Glomerular endothelial cell (primary cell): ENCODE measurements around the gene TK2. TPM values are rescaled to one million over a fixed set of nuclear protein-coding genes. Genes with fewer than 3 reads are reported as not detected.
"Not testable (repeated sequence)": the region's sequence is repeated elsewhere in the genome, so short reads cannot be mapped to it uniquely, and the experiment has no call there.

Experiments used
- DNase-seq: peaks from one replicate; pipeline ENCODE4 v3.0.0-alpha.2; 2011; ENCODE audit warnings: low read depth, low spot score; ENCODE audit errors: extremely low read depth
- total RNA-seq: library from RNA; depleted of rRNA; stranded (reverse); fragments of >200 nt; gene quantifications from 2 replicates; pipeline ENCODE4 v1.2.3, GENCODE V29; 2015

TK2 gene
- total RNA-seq, 1 donor from 2014 or later, result 24.7 TPM

GRCh38 chr16:66471264-66471663 lies 78.7 kb downstream of the TK2 start:
- no peak for DNase-seq

GRCh38 chr16:66470556-66470955 lies 79.4 kb downstream of the TK2 start:
- no peak for DNase-seq

- no peak for DNase-seq
Measured at GRCh38 chr16:66469947-66470546, 79.9 kb downstream of the TK2 start.

GRCh38 chr16:66469291-66469946 lies 80.5 kb downstream of the TK2 start:
- no peak for DNase-seq

GRCh38 chr16:66468321-66468965 lies 81.5 kb downstream of the TK2 start:
- DNase-seq, result no peak

- no peak for DNase-seq
Measured at GRCh38 chr16:66467611-66468010, 82.3 kb downstream of the TK2 start.

- DNase-seq, result not testable (repeated sequence)
Measured at GRCh38 chr16:66466636-66467035, 83.3 kb downstream of the TK2 start.

- DNase-seq, result not testable (repeated sequence)
Measured at GRCh38 chr16:66465946-66466345, 84.0 kb downstream of the TK2 start.

GRCh38 chr16:66462912-66463311 lies 87.0 kb downstream of the TK2 start:
- no peak for DNase-seq

GRCh38 chr16:66460703-66461102 lies 89.2 kb downstream of the TK2 start:
- DNase-seq, result no peak

GRCh38 chr16:66459878-66460277 lies 90.0 kb downstream of the TK2 start:
- DNase-seq, result no peak

- no peak for DNase-seq
Measured at GRCh38 chr16:66458853-66459252, 91.1 kb downstream of the TK2 start.

GRCh38 chr16:66458292-66458691 lies 91.6 kb downstream of the TK2 start:
- no peak for DNase-seq

Other genes starting within 250 kb of the TK2 start
- gene CDH5, start 183.4 kb downstream of the TK2 start, total RNA-seq, result 1,376 and 1,752 TPM in 2 replicates
- 0.35 and 3.1 TPM in 2 replicates for gene BEAN1, start 122.8 kb downstream of the TK2 start, total RNA-seq
- 73.5 and 85.1 TPM in 2 replicates for gene CKLF, start 2.5 kb upstream of the TK2 start, total RNA-seq
- gene CMTM1, start 16.3 kb upstream of the TK2 start, total RNA-seq, result 1.7 and 2.9 TPM in 2 replicates
- gene CMTM2, start 29.3 kb upstream of the TK2 start, total RNA-seq, result not detected in 2 replicates
- 86.9 and 125 TPM in 2 replicates for gene CMTM3, start 54.6 kb upstream of the TK2 start, total RNA-seq
- gene CMTM4, start 146.6 kb upstream of the TK2 start, total RNA-seq, result 8.8 and 9.8 TPM in 2 replicates
- gene DYNC1LI2, start 201.5 kb upstream of the TK2 start, total RNA-seq, result 98.3 and 147 TPM in 2 replicates